Measurements from ENCODE around the gene C1orf174.
"Not testable (repeated sequence)": the region's sequence is repeated elsewhere in the genome, so short reads cannot be mapped to it uniquely, and the experiment has no call there.

The C1orf174 gene

DNA sequence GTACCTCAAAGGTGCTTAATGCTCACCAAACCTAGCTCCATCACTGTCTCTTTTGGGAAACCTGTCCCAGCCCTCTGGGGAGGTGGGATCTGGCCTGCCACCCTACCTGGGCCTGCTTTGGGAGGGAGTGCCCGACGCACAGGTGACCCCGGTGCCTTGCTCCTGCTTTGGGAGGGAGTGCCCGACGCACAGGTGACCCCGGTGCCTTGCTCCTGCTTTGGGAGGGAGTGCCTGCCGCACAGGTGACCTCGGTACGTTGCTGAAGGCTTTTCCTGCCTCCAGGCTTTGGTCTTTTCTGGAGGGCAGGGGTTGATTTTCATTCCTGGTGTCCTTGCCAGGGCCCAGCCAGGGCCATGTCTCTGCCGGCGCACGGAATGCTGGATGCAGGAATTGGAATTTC, 25.2 kb upstream of the C1orf174 start:
- DNase-seq, result no peak

DNA sequence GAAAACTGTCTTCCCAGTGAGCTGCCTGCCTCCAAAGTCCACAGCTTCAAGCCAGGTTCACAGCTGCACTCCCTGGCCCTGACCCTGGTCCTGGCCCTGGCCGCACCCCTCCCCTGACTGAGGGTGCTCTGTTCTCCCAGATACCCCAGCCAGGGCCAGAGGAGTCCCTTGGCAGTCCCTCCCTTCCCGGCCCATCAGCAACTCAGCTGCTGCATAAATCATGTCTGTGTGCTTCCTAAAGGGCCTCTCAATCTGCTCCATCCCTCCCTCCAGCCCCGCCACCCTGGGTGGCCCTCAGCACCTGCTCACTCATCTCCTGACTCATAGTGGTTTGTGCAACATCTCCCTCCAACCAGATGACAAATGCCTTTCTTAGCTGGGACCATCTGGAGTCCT, 24.8 kb upstream of the C1orf174 start:
- DNase-seq, result no peak

DNA sequence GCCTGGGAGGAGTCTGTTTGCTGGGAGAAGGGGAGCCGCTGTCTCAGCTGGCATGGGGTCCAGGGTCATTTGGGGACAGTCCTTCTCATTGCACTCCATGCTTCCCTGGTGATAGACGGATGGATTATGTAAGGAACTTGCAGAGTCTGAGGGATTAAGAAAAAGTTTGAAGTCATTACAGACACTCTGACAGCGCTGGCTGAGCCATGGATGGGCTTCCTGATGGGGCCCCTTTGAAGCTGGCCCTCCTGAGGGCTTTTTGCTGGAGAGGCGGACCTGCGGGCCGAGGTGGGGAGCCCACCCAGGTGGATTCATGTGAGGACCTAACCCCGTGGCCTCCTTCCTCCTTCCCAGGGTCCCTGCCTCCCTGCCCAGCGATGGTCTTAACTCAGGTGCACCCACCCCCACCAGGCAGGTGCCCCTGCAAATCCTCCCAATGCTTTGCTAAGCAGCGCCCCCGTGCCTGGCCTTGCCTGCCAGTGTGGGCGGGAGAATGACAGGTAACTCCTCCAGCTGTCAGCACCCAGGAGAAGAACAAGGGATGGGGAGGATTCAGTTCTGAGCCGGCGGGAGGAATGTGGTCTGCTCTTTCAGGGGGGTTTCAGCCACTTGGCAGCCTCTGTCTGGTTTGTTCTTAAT, 24.2 kb upstream of the C1orf174 start:
- DNase-seq, result no peak

DNA sequence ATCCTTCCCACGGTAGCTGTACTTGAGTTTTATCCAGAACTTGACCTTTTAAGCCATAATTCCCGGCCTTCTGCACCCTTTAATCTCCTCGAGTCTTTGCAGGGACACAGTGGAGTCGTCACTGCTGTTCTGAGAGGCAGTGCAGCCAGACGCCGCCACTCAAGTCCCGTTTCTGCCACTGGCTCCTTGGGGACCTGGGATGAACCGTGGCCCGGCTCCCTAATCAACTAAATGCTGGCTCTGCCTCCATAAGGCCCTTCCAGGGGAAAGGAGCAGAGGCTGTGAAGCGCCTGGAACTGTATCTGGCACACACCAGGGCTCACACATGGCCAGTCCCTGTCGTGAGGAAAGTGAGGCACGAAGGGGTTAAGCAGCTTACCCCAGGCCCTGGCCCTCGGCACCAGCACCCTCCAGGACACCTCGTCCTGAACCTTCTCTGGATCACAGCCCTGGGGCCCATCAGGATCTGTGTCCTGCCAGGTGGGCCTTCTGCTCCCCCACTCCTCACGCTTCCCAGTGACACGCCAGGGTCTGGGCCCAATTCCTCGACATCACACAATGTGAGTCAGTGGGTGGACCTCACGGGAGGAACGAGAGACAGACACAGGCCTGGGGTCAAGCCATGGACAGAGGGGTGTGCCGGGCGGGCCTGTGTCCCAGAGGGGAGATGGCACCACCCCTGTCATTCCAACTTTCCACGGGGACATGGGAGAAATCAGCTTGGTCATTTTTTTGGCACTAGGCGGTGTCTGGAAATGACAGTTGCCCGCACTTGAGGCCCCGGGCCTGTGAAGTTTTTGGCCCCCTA, 23.5 kb upstream of the C1orf174 start:
- DNase-seq, result no peak

DNA sequence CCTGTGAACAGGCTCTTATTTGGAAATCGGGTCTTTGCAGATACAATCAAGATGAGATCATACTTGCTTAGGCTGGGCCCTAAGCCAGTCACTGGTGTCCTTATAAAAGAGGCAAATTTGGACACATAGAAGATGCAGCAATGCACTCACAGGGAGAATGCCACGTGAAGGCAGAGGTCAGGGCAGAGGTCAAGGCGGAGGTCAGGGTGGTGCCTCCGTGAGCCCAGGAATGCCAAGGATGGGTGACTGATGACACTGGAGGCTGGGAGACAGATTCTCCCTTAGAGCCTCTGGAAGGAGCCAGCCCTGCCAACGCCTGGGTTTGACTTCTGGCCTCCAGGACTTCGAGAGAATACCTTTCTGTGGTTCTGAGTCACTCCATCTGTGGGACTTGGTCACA, 22.8 kb upstream of the C1orf174 start:
- DNase-seq, result no peak

DNA sequence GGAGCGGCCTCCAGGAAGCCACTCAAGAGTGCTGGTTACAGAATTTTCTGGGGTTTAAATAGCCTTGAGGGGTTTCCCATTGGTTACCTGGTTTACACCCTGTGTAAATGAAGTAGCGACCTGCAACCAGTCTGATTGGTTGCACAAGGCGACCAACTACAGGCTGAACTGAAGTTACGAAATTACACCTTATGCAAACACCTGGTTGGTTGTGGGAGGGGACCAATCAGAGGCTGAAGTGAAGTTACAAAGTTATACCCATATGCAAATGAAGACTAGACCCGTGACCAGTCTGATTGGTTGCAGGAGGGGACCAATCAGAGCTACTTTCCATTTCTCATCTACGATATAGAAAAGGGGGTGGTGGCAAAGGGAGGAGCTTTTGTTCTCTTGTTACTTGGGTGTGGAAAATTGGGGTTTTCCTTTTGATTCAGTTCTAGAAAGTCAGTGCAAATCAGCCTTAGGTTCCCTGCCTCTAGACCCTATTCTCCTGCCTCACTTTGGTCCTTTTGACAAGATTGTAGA, 22.2 kb upstream of the C1orf174 start:
- DNase-seq, result no peak

DNA sequence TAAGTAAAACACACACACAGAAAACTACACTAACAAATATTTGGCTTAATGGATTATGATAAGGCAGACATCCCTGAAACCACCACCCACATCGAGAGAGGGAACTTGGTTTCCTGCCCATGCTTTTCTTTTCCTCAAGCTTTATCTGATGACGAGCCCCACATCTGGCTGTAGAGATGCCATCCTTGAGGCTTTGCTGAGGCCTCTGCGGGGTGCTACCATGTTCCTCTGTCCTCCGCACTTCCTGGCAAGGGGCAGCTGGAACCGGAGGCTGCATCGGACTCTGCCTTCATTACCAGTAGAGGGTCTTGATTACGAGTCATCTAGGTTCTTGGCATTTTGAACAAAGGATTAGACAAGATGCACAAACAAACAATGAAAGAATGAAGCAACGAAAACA, 21.7 kb upstream of the C1orf174 start:
- DNase-seq, result no peak

DNA sequence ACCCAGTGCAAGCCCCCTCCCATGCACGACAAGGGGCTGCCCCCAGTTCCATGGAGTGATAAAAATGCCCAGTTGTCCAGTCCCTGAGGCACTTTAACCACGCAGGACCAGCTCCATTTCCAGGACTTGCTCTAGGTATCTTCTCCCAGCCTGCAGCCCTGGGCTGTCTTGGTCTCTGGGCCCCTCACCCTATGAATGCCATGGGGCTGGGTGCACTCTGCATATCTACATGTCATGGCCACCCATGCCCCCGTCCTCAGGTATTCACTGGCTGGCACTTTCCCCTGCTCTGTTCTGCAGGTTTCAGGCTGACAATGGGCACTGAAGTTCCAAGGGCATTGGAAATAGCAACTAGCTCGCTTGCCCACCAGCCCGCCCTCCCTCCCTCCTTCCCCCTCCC, 19.6 kb upstream of the C1orf174 start:
- no peak for DNase-seq

DNA sequence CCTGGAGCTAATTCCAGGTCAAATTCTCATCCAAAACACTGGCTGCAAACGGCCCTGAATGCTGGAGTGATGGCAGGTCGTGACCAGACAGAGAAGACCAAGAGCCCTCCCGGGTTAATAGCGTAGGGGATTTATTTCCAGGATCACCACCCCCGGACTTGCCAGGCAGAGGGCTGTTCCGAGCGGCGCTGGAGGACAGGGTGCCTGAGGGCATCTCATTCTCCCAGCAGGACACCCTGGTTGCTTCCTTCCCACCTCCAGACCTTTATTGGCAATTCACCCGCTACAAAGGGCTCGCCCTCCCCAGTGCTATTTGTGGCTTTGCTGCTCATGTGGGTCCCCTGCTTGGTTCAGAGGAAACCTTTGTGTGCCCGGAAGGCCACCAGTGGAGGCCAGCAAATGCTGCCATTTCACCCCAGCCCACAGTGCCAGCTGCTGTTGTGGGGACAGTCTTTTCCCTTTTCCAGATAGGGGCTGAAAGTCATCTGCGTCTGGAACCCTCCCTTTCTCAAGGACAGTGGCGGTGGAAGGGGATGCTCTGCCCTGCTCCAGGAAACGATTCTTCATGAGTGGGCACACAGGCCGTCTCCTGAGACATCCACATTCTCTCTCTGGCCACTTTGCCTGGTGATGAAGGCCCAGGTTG, 19.0 kb upstream of the C1orf174 start:
- DNase-seq, result no peak

DNA sequence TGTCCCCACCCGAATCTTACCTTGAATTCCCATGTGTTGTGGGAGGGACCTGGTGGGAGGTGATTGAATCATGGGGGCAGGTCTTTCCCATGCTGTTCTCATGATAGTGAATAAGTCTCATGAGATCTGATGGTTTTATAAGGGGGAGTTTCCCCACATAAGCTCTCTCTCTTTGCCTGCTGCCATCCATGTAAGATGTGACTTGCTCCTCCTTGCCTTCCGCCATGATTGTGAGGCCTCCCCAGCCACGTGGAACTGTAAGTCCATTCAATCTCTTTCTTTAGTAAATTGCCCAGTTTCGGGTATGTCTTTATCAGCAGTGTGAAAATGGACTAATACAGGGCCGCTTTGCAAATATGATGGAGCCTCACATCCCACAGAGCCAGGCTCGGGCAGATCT, 18.3 kb upstream of the C1orf174 start:
- DNase-seq, result not testable (repeated sequence)

DNA sequence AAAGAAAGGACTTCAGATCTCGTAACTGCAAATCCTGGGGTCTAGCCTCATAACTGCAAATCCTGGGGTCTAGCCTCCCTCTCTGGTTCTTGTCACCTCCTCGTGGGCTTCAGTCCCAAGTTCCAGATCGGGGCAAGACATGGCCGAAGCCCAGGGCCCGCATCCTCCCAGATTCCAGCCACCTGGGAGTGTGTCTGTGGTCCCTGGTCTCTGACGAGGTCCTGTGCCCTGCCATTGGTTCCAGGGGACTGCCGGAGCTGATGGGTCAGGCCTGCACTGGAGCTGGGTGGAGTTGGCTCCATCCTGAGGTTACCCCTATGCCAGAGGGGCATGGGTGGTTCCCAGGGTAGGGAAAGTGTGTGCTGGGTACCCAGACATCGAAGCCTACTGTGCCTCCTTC, 17.7 kb upstream of the C1orf174 start:
- no peak for DNase-seq

DNA sequence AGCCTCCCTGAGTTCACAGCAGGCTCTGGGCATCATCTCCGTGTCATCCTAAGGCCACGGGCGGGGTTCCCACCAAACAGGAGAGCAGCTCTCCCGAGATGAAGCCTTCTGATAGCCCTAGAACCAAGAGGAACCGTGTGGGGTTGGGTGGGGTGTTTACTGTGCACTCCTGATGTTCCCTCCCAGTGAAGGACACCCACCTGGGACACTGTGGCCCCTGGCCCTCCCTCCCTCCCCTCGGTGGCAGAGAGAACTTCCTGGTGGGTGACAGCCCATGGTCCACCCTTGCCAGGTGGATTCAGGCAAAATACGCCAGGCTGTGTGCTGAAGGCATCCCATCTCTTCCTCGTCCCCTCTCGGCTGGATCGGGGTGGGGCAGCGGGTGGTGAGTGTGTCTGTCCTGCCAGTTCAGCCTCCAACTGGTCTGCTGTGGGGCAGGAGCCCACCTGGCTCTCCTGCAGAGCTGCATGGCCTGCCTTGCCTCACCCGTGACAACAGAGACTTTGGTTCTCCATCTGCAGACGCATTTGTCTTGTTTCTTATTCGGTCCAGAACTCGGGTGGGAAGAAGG, 15.6 kb upstream of the C1orf174 start:
- no peak for DNase-seq

DNA sequence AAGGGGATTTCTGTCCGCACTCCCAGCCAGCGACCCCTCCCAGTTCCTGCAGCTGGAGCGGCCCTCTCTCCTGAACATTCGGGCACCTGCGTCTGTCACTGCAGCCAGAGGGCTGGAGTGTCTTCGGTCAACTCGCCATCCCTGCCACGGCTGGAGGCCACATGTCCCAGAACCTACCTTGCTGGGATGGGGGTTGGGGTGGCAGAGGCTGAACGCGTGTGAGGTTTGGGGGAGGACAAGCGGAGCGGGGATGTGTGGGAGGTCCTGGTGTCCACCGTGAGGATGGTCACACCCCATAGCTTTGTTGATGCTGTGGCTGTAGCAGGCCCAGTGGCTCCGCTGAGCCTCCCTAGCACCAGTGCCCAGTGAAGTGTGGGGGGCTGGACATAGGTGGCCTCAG, 14.8 kb upstream of the C1orf174 start:
- DNase-seq, result no peak

DNA sequence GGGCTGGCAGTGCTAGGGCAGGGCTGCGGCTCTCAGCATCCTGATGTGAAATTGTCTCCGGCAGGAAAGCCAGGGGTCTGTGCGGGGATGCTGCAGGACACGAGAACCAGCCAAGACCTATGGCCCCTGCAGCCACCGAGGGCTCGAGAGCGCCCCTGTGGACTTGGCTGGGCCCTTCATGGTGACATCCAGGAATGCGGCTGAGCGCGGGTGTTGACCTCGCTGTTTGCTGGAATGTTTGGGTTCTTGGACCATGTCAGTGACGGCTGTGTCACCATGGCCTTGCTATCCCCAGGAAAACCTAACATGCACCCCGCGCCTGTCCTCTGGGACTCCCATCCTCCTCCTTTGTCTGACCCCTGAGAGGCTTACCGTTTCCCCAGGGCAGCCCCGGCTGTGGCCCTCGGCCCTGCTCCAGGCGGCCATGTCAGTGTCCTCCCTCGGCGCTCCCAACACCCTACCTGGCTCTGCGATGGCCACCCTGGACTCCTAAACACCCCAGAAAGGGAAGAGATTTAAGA, 14.3 kb upstream of the C1orf174 start:
- no peak for DNase-seq

DNA sequence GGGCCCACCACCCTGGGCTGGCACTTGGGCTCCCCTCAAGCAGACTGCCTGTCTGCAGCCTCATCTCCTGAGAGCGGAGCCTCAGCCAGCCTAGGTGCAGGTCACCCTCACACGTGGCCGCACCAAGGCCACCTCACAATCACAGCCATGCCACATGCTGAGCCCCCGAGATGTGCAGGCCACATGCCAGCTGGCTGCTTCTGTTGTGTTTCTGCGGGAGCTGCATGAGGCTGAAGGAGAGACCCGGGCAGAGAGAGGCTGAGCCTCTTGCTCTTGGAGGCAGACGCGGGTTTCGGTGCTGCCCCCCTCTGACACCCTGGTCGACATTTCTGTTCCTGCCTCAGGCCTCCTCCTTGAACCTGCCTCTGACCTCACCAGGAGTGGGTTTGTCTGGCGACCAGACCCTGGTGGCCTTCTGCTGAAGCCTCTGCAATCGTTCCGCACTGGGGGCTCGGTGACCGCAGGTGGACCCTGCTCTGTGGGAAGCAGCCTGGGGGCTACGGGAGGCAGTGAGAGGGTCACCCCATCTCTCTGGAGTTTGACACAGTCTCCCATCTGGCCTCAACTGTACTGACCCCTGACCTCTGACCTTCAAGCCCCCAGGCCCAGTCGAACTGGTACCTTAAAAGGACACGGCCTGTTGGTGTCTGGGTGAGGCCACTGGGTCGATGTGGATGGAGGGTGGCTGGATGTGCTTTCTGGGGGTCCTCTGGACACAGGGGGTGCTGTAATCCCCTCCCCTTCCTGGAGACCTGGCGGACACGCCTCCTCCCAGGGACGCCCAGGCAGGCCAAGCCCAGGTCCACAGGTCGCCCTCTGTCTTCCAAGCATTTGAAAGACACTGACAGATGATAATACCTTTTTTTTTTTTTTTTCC, 13.0 kb upstream of the C1orf174 start:
- DNase-seq, result no peak

DNA sequence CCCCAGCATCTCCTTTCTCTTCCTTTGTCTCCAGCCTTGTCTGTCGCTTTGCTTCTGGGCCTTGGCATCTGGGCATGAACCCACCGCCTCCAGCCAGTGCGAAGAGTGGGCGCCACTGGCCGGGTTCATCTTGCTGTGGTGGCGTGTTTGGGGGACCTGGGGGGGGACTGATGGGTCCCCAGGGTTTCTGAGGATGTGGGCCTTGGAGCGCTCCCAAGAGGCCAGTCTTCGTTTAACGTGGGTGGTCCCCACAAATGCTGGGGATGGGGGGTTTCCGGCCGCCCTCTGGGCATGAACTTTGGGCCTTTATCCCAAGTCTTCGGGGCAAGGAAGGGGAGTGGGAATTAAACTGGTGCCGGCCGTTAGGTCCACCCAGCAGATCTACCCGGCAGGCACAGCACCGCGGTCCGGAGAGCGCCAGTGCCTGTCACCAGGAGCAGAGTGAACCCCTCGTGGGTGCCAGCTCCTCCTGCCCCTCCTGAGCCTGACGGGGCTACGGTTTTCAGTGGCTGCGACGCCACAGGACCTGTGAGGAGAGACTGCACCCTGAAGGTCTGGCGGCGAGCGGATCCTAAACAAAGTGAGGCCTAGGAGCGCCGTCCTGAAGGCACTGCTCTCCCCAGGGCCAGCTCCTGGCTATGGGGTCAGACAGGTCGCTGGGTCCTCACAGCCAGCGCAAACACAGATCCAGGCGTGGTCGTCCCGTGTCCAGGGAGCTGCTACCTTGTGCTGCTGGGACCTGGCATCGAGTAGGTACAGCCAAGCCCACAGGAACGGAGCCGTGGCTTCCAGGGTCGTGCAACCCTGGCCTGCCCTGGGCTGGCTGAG, 12.1 kb upstream of the C1orf174 start:
- DNase-seq, result no peak

DNA sequence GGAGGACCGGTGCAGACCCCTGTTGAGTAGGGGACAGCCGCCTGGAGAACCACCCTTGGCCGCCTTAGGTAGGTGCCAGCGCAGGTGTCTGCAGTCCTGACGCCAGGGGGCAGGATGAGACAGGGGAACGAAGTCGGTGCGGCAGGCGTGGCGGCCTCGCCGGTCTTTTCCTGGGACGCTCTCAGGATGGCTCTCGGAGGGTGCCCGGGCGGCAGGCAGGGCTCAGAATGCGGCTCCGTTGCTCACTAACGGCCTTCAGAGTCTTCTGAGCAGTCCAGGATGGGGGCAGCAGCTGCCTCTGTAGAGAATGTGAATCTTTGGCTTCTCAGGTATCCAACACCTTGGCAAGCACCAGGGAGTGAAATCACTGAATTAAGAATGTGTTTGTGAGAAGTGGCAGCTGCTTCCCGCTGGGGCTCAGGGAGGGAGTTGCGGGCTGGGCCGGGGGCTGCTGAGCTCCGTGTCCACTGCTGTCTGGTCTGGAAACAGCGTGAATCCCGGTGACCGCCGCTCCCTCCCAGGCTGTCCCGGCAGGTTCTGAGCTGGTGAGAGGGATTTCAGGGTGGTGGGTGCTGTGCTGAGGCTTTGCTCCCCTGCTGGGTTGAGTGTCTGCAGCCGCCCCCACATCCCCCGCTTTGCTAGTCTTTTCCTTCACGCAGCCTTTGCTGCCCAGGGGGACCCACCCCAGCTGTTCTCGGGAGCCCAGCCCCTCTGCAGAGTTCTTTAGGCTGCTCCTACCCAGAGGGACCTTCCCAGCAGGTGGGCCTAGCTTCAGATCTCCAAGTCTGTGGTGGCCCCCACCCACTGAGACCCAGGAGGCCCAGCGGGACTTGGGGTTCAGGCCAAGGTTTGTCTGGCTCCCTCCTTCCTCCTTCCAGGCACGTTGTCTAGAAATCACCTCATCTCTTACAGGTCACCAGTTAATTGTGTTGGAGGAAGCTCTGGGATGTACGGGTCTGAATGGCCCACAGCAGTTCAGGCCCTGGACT, 11.1 kb upstream of the C1orf174 start:
- peak; percentile 70 for DNase-seq

DNA sequence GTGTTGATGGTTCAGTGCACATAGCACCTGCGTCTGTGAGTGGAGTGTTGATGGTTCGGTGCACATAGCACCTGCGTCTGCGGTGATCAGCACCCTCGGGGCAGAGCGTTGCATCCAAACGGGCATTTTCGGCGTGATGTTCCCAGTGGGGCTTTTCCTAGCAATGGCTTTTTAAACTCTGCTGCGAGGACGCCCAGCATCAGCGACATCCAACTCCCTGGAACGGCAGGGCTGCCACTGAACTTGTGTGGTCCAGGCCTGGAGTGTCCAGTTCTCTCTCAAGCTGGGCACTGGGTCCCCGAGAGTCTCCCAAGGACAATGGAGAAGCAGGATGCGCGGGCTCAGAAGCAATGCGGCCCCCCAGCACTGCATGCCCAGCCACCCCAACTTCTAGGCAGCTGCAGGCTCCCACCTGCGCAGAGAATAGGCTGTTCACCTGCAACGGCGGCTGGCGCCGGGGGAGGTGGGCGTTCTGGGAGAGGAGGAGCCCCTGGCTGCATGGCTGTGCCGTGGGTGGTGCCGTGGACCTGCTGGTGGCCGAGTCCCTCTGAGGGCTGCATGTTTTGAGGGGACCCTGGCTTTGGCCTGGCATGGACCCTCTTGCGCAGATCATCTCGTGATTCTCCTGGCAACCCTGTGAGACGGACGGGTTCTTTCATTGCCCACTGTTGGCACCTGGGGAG, 10.1 kb upstream of the C1orf174 start:
- DNase-seq, result no peak

DNA sequence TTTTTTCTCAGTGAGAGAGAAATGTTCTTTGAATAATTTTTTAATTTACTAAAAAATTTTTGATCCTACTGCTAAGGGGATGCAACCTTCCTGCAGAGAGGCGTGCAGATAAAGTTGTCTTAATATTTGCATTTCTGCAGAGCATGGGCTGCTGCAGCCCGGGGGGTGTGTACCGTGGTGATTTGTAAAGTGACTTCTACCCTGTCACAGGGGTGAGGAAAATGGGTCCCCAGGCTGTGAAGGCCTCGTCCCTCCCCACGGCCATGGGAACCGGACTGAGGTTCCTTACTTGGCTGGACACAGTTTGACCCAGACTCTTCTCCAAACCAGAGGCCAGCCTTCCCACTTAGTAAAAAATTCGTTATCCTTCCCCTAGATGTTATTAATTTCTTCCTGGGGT, 9.5 kb upstream of the C1orf174 start:
- DNase-seq, result no peak
